Vagina (tissue), 2 donors: ENCODE data around the gene GLG1. TPM values are rescaled to one million over a fixed set of nuclear protein-coding genes. Genes with fewer than 3 reads are reported as not detected.
"Not testable (repeated sequence)": the region's sequence is repeated elsewhere in the genome, so short reads cannot be mapped to it uniquely, and the experiment has no call there.

Source experiments
- DNase-seq, 2 donors: peaks; one replicate each; pipeline ENCODE4 v3.0.0-alpha.2; 2017; ENCODE audit errors: extremely low spot score in 2 of 2
- H3K27ac ChIP-seq: fragments of 200-600 bp; sonication (generic); one replicate; pipeline ENCODE4 v1.5.1; 2019
- H3K27me3 ChIP-seq: fragments of 200-600 bp; sonication (generic); one replicate; pipeline ENCODE4 v1.5.1; 2019
- H3K36me3 ChIP-seq, 2 donors: fragments of 200-600 bp; sonication (generic); one replicate each; pipeline ENCODE4 v1.5.1; 2017 to 2019
- H3K4me1 ChIP-seq: fragments of 200-600 bp; sonication (generic); one replicate; pipeline ENCODE4 v1.5.1; 2019
- H3K4me3 ChIP-seq, 2 donors: fragments of 200-600 bp; sonication (generic); 1 replicate in 1 of 2; 2 replicates in 1 of 2; pipeline ENCODE4 v1.5.1; 2016 to 2019
- H3K9me3 ChIP-seq: fragments of 200-600 bp; sonication (generic); one replicate; pipeline ENCODE4 v1.5.1; 2019
- CTCF ChIP-seq, 3 experiments: fragments of 450-650 bp in 2 of 3; fragments of 200-600 bp in 1 of 3; sonication (generic) in 1 of 3; IDR thresholded peaks; one replicate each; pipeline ENCODE4 v1.5.1; 2017 to 2019; ENCODE audit warnings: antibody characterized with exemption in 3 of 3, mild to moderate bottlenecking in 2 of 3, moderate library complexity in 2 of 3
- POLR2A ChIP-seq, 2 donors: fragments of 450-650 bp; IDR thresholded peaks; one replicate each; pipeline ENCODE4 v1.6.1; 2017; ENCODE audit warnings: antibody characterized with exemption in 2 of 2, mild to moderate bottlenecking in 2 of 2, moderate library complexity in 2 of 2
- POLR2AphosphoS5 ChIP-seq, 2 donors: sonication (generic); formaldehyde crosslinking; IDR thresholded peaks; one replicate each; pipeline ENCODE4 v1.9.0; 2017; ENCODE audit warnings: antibody characterized with exemption in 2 of 2, mild to moderate bottlenecking in 2 of 2, low read depth in 1 of 2; ENCODE audit not compliant: insufficient read depth in 1 of 2
- intact Hi-C: fragments of 100-400 bp; cut with DNase I; formaldehyde crosslinking; loops from one replicate; pipeline ENCODE4 v1.15.1; 2023
- total RNA-seq: library from RNA; depleted of rRNA; stranded (reverse); fragments of >200 nt; gene quantifications from one replicate; pipeline ENCODE4 v1.2.3, GENCODE V29; 2016

GLG1 gene
- total RNA-seq, 1 donor from 2014 or later: 76.9 TPM

- H3K27me3 ChIP-seq: no peaks in the 10 kb centered on the region
- intact Hi-C loops: no loop called here
Observed at GRCh38 chr16:74521691-74522090, 85.2 kb downstream of the GLG1 start.

GRCh38 chr16:74518934-74519333 is 88.0 kb downstream of the GLG1 start:
- H3K4me1 ChIP-seq, H3K27ac ChIP-seq, H3K4me3 ChIP-seq, DNase-seq, H3K36me3 ChIP-seq, intact Hi-C loops, H3K9me3 ChIP-seq, H3K27me3 ChIP-seq: not testable (repeated sequence)

More at GRCh38 chr16:74521691-74522090, 85.2 kb downstream of the GLG1 start:
- H3K4me1 ChIP-seq: peaks cover 2% of the 10 kb centered on the region
- no peak for DNase-seq
- peaks cover 0 to 5% of the 10 kb centered on the region in 2 donors for H3K36me3 ChIP-seq
- TF ChIP-seq POLR2A (IDR thresholded peaks at IDR 0.05) (no peak), POLR2AphosphoS5 (IDR thresholded peaks at IDR 0.05; ENCODE audit: insufficient read depth in 1 of 2, low read depth in 1 of 2) (no peak), CTCF (IDR thresholded peaks at IDR 0.05) (no peak)
- H3K9me3 ChIP-seq: no peaks in the 10 kb centered on the region
- H3K4me3 ChIP-seq: no peak overlapping the region
- H3K27ac ChIP-seq: no peak overlapping the region

DNA sequence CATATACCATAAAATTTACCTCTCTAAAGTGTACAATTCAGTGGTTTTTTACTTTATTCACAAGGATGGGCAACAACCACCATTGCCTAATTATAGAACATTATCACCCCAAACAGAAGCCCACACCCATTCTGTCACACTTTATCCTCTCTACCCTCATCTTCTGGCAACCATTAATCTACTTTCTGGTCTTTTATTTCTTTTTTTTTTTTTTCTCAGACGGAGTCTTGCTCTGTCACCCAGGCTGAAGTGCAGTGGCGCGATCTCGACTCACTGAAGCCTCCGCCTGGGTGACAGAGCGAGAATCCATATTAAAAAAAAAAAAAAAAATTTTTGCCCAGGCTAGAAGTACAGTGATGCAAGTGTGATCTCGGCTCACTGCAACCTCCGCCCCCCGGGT is 95.0 kb downstream of the GLG1 start:
- no peak for DNase-seq
- intact Hi-C loops: no loop called here
- H3K4me1 ChIP-seq: peaks cover 6% of the 10 kb centered on the region
- H3K36me3 ChIP-seq: no peaks in the 10 kb centered on the region
- H3K27ac ChIP-seq: no peak overlapping the region
- no peak overlapping the region for H3K4me3 ChIP-seq
- no peaks in the 10 kb centered on the region for H3K9me3 ChIP-seq
- H3K27me3 ChIP-seq: no peaks in the 10 kb centered on the region
- TF ChIP-seq CTCF (IDR thresholded peaks at IDR 0.05) (no peak), POLR2AphosphoS5 (IDR thresholded peaks at IDR 0.05; ENCODE audit: insufficient read depth in 1 of 2, low read depth in 1 of 2) (no peak), POLR2A (IDR thresholded peaks at IDR 0.05) (no peak)

DNA sequence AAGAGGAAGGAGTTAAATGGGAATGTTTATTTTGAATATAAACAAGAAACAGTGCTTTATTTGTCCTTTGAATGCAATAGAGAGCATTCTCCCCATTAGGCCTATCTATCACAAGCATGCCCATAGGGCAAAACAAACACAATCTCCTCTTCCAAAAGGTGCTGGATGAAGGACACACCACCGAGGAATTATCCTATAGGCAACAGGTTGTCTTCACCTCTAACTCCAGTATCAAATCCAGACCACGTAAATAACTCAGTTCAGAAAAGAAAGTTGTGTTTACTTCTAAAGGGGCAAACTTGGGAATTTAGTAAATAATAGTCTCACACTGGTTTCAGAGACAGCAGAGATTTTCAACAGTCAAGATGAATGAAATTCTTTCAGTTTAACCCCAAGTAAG is 101.9 kb downstream of the GLG1 start:
- intact Hi-C loops: no loop called here
- H3K9me3 ChIP-seq: no peaks in the 10 kb centered on the region
- no peak overlapping the region for H3K4me3 ChIP-seq
- H3K27ac ChIP-seq: no peak overlapping the region
- no peaks in the 10 kb centered on the region for H3K4me1 ChIP-seq
- DNase-seq: no peak
- TF ChIP-seq POLR2A (IDR thresholded peaks at IDR 0.05): no peak
- no peak for TF ChIP-seq CTCF (IDR thresholded peaks at IDR 0.05)
- H3K36me3 ChIP-seq: peaks cover 0 to 8% of the 10 kb centered on the region in 2 donors
- no peaks in the 10 kb centered on the region for H3K27me3 ChIP-seq

GRCh38 chr16:74503412-74503811 is 103.5 kb downstream of the GLG1 start:
- H3K4me1 ChIP-seq: no peaks in the 10 kb centered on the region
- TF ChIP-seq POLR2AphosphoS5 (IDR thresholded peaks at IDR 0.05; ENCODE audit: insufficient read depth in 1 of 2, low read depth in 1 of 2): no peak
- TF ChIP-seq CTCF (IDR thresholded peaks at IDR 0.05): no peak
- TF ChIP-seq POLR2A (IDR thresholded peaks at IDR 0.05): no peak
- H3K27me3 ChIP-seq: no peaks in the 10 kb centered on the region
- no peak for DNase-seq
- no peak overlapping the region for H3K4me3 ChIP-seq
- H3K27ac ChIP-seq: no peak overlapping the region
- intact Hi-C loops: no loop called here
- H3K9me3 ChIP-seq: no peaks in the 10 kb centered on the region
- peaks cover 0 to 8% of the 10 kb centered on the region in 2 donors for H3K36me3 ChIP-seq
